Esophagus (tissue), 2 donors: Measurements from ENCODE around the gene VAMP5. TPM values are rescaled to one million over a fixed set of nuclear protein-coding genes. Genes with fewer than 3 reads are reported as not detected.
"Not testable (repeated sequence)": the region's sequence is repeated elsewhere in the genome, so short reads cannot be mapped to it uniquely, and the experiment has no call there.

Experiments used
- H3K27ac ChIP-seq, 2 donors: one replicate each; pipeline ENCODE4 v1.5.1; 2013; ENCODE audit warnings: low read depth in 2 of 2, mild to moderate bottlenecking in 2 of 2, inconsistent platforms in 1 of 2, low read length in 1 of 2, moderate library complexity in 1 of 2
- H3K27me3 ChIP-seq, 2 donors: one replicate each; pipeline ENCODE4 v1.6.1; 2013; ENCODE audit warnings: low read length in 2 of 2, control low read depth in 1 of 2, mild to moderate bottlenecking in 1 of 2; ENCODE audit not compliant: insufficient read depth in 2 of 2, control insufficient read depth in 1 of 2
- H3K36me3 ChIP-seq, 2 donors: one replicate each; pipeline ENCODE4 v1.6.1; 2013; ENCODE audit warnings: low read length in 1 of 2; ENCODE audit not compliant: control insufficient read depth in 2 of 2, insufficient read depth in 2 of 2
- H3K4me1 ChIP-seq, 2 donors: one replicate each; pipeline ENCODE4 v1.6.1; 2013; ENCODE audit warnings: low read length in 1 of 2; ENCODE audit not compliant: control insufficient read depth in 2 of 2, insufficient read depth in 2 of 2
- H3K4me3 ChIP-seq, 2 donors: one replicate each; pipeline ENCODE4 v1.5.1; 2013; ENCODE audit warnings: low read length in 2 of 2, mild to moderate bottlenecking in 2 of 2, low read depth in 1 of 2, moderate library complexity in 1 of 2
- H3K9me3 ChIP-seq, 2 donors: one replicate each; pipeline ENCODE4 v1.6.1; 2013; ENCODE audit warnings: mild to moderate bottlenecking in 2 of 2, low read depth in 1 of 2, low read length in 1 of 2, moderate library complexity in 1 of 2; ENCODE audit not compliant: control insufficient read depth in 2 of 2, insufficient read depth in 1 of 2
- WGBS, 2 donors: extraction: QIAGEN DNeasy Blood & Tissue Kit; methylation state at CpG; one replicate each; pipeline ENCODE4 v1.1.7; 2013; 5-methylcytosine and 5-hydroxymethylcytosine counted together
- polyA plus RNA-seq, 2 donors: library from polyadenylated mRNA; stranded (reverse); fragments of 200-250 nt; gene quantifications; one replicate each; pipeline ENCODE4 v1.2.3, GENCODE V29; 2013
- donor health status: healthy with polysubstance abuse.
- donor health status: Bipolar disorder and iron deficiency.

The VAMP5 gene
- polyA plus RNA-seq, 2 donors: 19.5 to 39.6 TPM

GRCh38 chr2:85617723-85618122 lies 33.5 kb downstream of the VAMP5 start:
- not testable (repeated sequence) for H3K27me3 ChIP-seq, H3K27ac ChIP-seq, H3K9me3 ChIP-seq, H3K4me1 ChIP-seq, H3K36me3 ChIP-seq
- 82 to 90% methylated on average over 5 of the region's 5 CpGs for WGBS, 2 donors
- H3K4me3 ChIP-seq: peak overlapping the region in 1 of 2 donors; percentile 22

GRCh38 chr2:85619617-85620016 lies 35.4 kb downstream of the VAMP5 start:
- Histone ChIP-seq H3K4me1 (peaks cover 0 to 7% of the 10 kb centered on the region in 2 donors), H3K27me3 (no peaks in the 10 kb centered on the region), H3K36me3 (peaks cover 12 to 15% of the 10 kb centered on the region in 2 donors), H3K9me3 (no peaks in the 10 kb centered on the region), H3K27ac (no peak overlapping the region), H3K4me3 (no peak overlapping the region)
- WGBS, 2 donors: 76 to 85% methylated on average over 6 of the region's 6 CpGs

- H3K27ac ChIP-seq: no peak overlapping the region
- H3K9me3 ChIP-seq: no peaks in the 10 kb centered on the region
- peaks cover 0 to 7% of the 10 kb centered on the region in 2 donors for H3K4me1 ChIP-seq
- H3K27me3 ChIP-seq: no peaks in the 10 kb centered on the region
- 92 to 100% methylated on average over 1 of the region's 1 CpG for WGBS, 2 donors
- peaks cover 18 to 21% of the 10 kb centered on the region in 2 donors for H3K36me3 ChIP-seq
- H3K4me3 ChIP-seq: no peak overlapping the region
Measured at GRCh38 chr2:85621338-85621737, 37.1 kb downstream of the VAMP5 start.

- H3K9me3 ChIP-seq: no peaks in the 10 kb centered on the region
- H3K36me3 ChIP-seq: peaks cover 21% of the 10 kb centered on the region in 2 donors
- no peak overlapping the region for H3K4me3 ChIP-seq
- H3K27me3 ChIP-seq: no peaks in the 10 kb centered on the region
- no peak overlapping the region for H3K27ac ChIP-seq
- H3K4me1 ChIP-seq: no peaks in the 10 kb centered on the region
- 86 to 90% methylated on average over 5 of the region's 5 CpGs for WGBS, 2 donors
Measured at GRCh38 chr2:85623991-85624390, 39.8 kb downstream of the VAMP5 start.

- Histone ChIP-seq H3K36me3 (peaks cover 12 to 22% of the 10 kb centered on the region in 2 donors), H3K27me3 (no peaks in the 10 kb centered on the region), H3K9me3 (no peaks in the 10 kb centered on the region), H3K4me3 (no peak overlapping the region), H3K27ac (no peak overlapping the region), H3K4me1 (no peaks in the 10 kb centered on the region)
- 56 to 63% methylated on average over 2 of the region's 2 CpGs for WGBS, 2 donors
Measured at GRCh38 chr2:85628658-85629057, 44.4 kb downstream of the VAMP5 start.

GRCh38 chr2:85631316-85631715 lies 47.1 kb downstream of the VAMP5 start:
- no peak overlapping the region for H3K4me3 ChIP-seq
- peaks cover 7 to 14% of the 10 kb centered on the region in 2 donors for H3K36me3 ChIP-seq
- H3K9me3 ChIP-seq: no peaks in the 10 kb centered on the region
- no peaks in the 10 kb centered on the region for H3K4me1 ChIP-seq
- 91 to 93% methylated on average over 3 of the region's 3 CpGs for WGBS, 2 donors
- no peak overlapping the region for H3K27ac ChIP-seq
- no peaks in the 10 kb centered on the region for H3K27me3 ChIP-seq

GRCh38 chr2:85635011-85635410 lies 50.8 kb downstream of the VAMP5 start:
- 87 to 90% methylated on average over 8 of the region's 8 CpGs for WGBS, 2 donors
- H3K4me1 ChIP-seq: no peaks in the 10 kb centered on the region
- no peaks in the 10 kb centered on the region for H3K9me3 ChIP-seq
- no peaks in the 10 kb centered on the region for H3K27me3 ChIP-seq
- no peak overlapping the region for H3K27ac ChIP-seq
- peaks cover 12 to 17% of the 10 kb centered on the region in 2 donors for H3K36me3 ChIP-seq
- no peak overlapping the region for H3K4me3 ChIP-seq

GRCh38 chr2:85635636-85636035 lies 51.4 kb downstream of the VAMP5 start:
- H3K4me1 ChIP-seq: no peaks in the 10 kb centered on the region
- no peaks in the 10 kb centered on the region for H3K9me3 ChIP-seq
- WGBS, 2 donors: 63 to 74% methylated on average over 4 of the region's 4 CpGs
- H3K27ac ChIP-seq: no peak overlapping the region
- peaks cover 12 to 17% of the 10 kb centered on the region in 2 donors for H3K36me3 ChIP-seq
- no peaks in the 10 kb centered on the region for H3K27me3 ChIP-seq
- H3K4me3 ChIP-seq: no peak overlapping the region

- no peaks in the 10 kb centered on the region for H3K27me3 ChIP-seq
- no peak overlapping the region for H3K27ac ChIP-seq
- H3K4me1 ChIP-seq: no peaks in the 10 kb centered on the region
- H3K9me3 ChIP-seq: no peaks in the 10 kb centered on the region
- WGBS, 2 donors: 85 to 87% methylated on average over 3 of the region's 3 CpGs
- H3K36me3 ChIP-seq: peaks cover 16 to 34% of the 10 kb centered on the region in 2 donors
- H3K4me3 ChIP-seq: no peak overlapping the region
Measured at GRCh38 chr2:85642725-85643124, 58.5 kb downstream of the VAMP5 start.
